DMS79 treated with DMSO at 0.1 percent for 48 hours (cell line): Measurements from ENCODE around the gene CHD1.
A peak's percentile ranks its signal among the peaks of the same experiment; 100 is the strongest.

Source experiments
- DNase-seq: peaks from one replicate; lab custom pipeline; 2025; lab: John Stamatoyannopoulos, UW

The CHD1 gene

GRCh38 chr5:98935206-98935605 is 6.4 kb upstream of the CHD1 start:
- no peak for DNase-seq

GRCh38 chr5:98934546-98934945 is 5.7 kb upstream of the CHD1 start:
- DNase-seq = no peak

- DNase-seq = no peak
These were observed 4.8 kb upstream of the CHD1 start for GRCh38 chr5:98933445-98934072.

- DNase-seq = no peak
These were observed 2.4 kb upstream of the CHD1 start for GRCh38 chr5:98930972-98931762.

GRCh38 chr5:98929710-98930298 is 997 bp upstream of the CHD1 start:
- DNase-seq = no peak

- no peak for DNase-seq
These were observed 576 bp downstream of the CHD1 start for GRCh38 chr5:98927989-98928872.

GRCh38 chr5:98927242-98927988 is 1.4 kb downstream of the CHD1 start:
- peak; percentile 12 for DNase-seq

- DNase-seq = no peak
These were observed 4.8 kb downstream of the CHD1 start for GRCh38 chr5:98923966-98924365.

- DNase-seq = no peak
These were observed 6.8 kb downstream of the CHD1 start for GRCh38 chr5:98921947-98922505.

- no peak for DNase-seq
These were observed 11.4 kb downstream of the CHD1 start for GRCh38 chr5:98917433-98917832.

GRCh38 chr5:98916540-98916939 is 12.3 kb downstream of the CHD1 start:
- no peak for DNase-seq

- no peak for DNase-seq
These were observed 14.9 kb downstream of the CHD1 start for GRCh38 chr5:98913911-98914310.

GRCh38 chr5:98911280-98912040 is 17.3 kb downstream of the CHD1 start:
- no peak for DNase-seq

- no peak for DNase-seq
These were observed 19.4 kb downstream of the CHD1 start for GRCh38 chr5:98909363-98909762.

GRCh38 chr5:98907951-98908350 is 20.9 kb downstream of the CHD1 start:
- no peak for DNase-seq

- DNase-seq = no peak
These were observed 22.0 kb downstream of the CHD1 start for GRCh38 chr5:98906756-98907355.

GRCh38 chr5:98905857-98906688 is 22.7 kb downstream of the CHD1 start:
- peak; percentile 11 for DNase-seq

- no peak for DNase-seq
These were observed 24.0 kb downstream of the CHD1 start for GRCh38 chr5:98904780-98905179.

GRCh38 chr5:98902733-98903132 is 26.1 kb downstream of the CHD1 start:
- no peak for DNase-seq
